CD4-positive, alpha-beta T cell (primary cell): ENCODE data around the gene PDZRN4. TPM values are rescaled to one million over a fixed set of nuclear protein-coding genes. Genes with fewer than 3 reads are reported as not detected.

Experiments used
- ATAC-seq: fragments of 200-7000 bp; cut with Tn5 transposase; one replicate; pipeline ENCODE4 v1.10.0; 2022; ENCODE audit warnings: mild to moderate bottlenecking; ENCODE audit not compliant: poor library complexity
- CTCF ChIA-PET: fragments of 350-600 bp; sonication (Branson Sonifier 250); formaldehyde crosslinking; loops from one replicate; lab custom pipeline; 2021; ENCODE audit warnings: antibody characterized with exemption, inconsistent platforms; lab: Charles Lee
- POLR2A ChIA-PET: fragments of 350-600 bp; sonication (Branson Sonifier 250); formaldehyde crosslinking; loops from one replicate; lab custom pipeline; 2021; ENCODE audit warnings: antibody characterized with exemption, inconsistent platforms; lab: Charles Lee
- DNase-seq, 14 experiments: peaks; one replicate each; pipeline ENCODE4 v3.0.0-alpha.2; 2013 to 2020; ENCODE audit warnings: mixed read lengths in 2 of 14
- H3K27ac ChIP-seq, 2 donors: one replicate each; pipeline versions ENCODE4 v1.5.1 to v1.7.0; 2013; ENCODE audit warnings: low read length in 2 of 2, low read depth in 1 of 2, mild to moderate bottlenecking in 1 of 2
- H3K27me3 ChIP-seq, 2 experiments: 1 replicate in 1 of 2; 2 replicates in 1 of 2; pipeline versions ENCODE4 v1.6.1 to v1.7.0; 2013; ENCODE audit warnings: low read length in 2 of 2, control low read depth in 1 of 2, mild to moderate bottlenecking in 1 of 2, moderate library complexity in 1 of 2; ENCODE audit not compliant: insufficient read depth in 2 of 2, control insufficient read depth in 1 of 2
- H3K36me3 ChIP-seq: one replicate; pipeline ENCODE4 v1.6.1; 2013; ENCODE audit warnings: low read length, control low read depth; ENCODE audit not compliant: insufficient read depth
- H3K4me1 ChIP-seq: one replicate; pipeline ENCODE4 v1.6.1; 2013; ENCODE audit warnings: low read length, control low read depth; ENCODE audit not compliant: insufficient read depth
- H3K4me3 ChIP-seq: one replicate; pipeline ENCODE4 v1.5.1; 2013; ENCODE audit warnings: mild to moderate bottlenecking, low read length, moderate library complexity
- H3K9me3 ChIP-seq, 2 experiments: 1 replicate in 1 of 2; 2 replicates in 1 of 2; pipeline versions ENCODE4 v1.6.1 to v1.7.0; 2013; ENCODE audit warnings: low read length in 2 of 2, mild to moderate bottlenecking in 2 of 2, control low read depth in 1 of 2, moderate library complexity in 1 of 2; ENCODE audit not compliant: control insufficient read depth in 1 of 2, insufficient read depth in 1 of 2
- H3K27ac Mint-ChIP-seq: one replicate; pipeline ENCODE4 v1.8.0; 2020; ENCODE audit warnings: mixed read lengths
- H3K27me3 Mint-ChIP-seq: one replicate; pipeline ENCODE4 v1.8.0; 2021; ENCODE audit warnings: mixed read lengths
- H3K36me3 Mint-ChIP-seq: one replicate; pipeline ENCODE4 v1.8.0; 2021; ENCODE audit warnings: low read depth, mixed read lengths
- H3K4me1 Mint-ChIP-seq: one replicate; pipeline ENCODE4 v1.8.0; 2021; ENCODE audit warnings: low read depth, mixed read lengths
- H3K4me3 Mint-ChIP-seq: one replicate; pipeline ENCODE4 v1.8.0; 2020; ENCODE audit warnings: mild to moderate bottlenecking, mixed read lengths
- H3K9me3 Mint-ChIP-seq: one replicate; pipeline ENCODE4 v1.8.0; 2020; ENCODE audit warnings: mixed read lengths
- CTCF ChIP-seq: fragments of 200-600 bp; IDR thresholded peaks from one replicate; pipeline ENCODE4 v1.8.0; 2022; ENCODE audit warnings: antibody characterized with exemption, mild to moderate bottlenecking
- intact Hi-C, 2 experiments: fragments of 100-400 bp; cut with DNase I in 1 of 2; cut with micrococcal nuclease in 1 of 2; formaldehyde crosslinking; loops; one replicate each; pipeline versions ENCODE4 v1.15.1 to v1.9.0; 2023 to 2025; cut with DNase I, micrococcal nuclease
- total RNA-seq, 174 experiments: library from RNA in 2 of 174; stranded (reverse) in 2 of 174; gene quantifications; one replicate each; pipeline ENCODE4 v1.2.3 and lab custom pipeline; 2021 to 2026

PDZRN4 gene
- total RNA-seq, 2 experiments from 2014 or later: not detected

DNA sequence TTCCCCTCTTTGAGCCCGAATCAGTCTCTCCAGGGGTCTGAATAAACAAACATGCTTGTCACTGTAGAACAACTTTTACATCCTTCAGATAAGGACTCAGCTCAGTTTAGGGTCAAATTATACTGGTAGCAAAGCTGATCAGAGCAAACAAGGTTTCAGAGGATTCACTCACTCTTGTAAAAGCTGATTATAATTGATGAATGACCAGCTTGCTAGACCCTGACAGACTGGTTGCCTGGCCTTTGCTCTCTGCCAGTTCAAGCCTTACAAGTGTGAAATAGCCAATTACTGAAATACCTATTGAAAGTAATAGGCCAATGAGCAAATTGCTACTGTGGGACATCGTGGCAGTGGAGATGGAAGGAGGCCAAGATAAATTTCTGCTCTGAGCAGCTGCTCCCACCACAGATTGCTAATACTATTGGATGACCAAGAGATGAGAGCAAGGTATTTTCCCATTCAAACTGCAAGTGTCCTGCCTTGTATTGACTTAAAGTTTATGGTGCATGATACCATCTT, 177.6 kb downstream of the PDZRN4 start:
- no peak overlapping the region for H3K4me3 ChIP-seq
- Mint-ChIP-seq H3K27me3 (no peaks in the 10 kb centered on the region), H3K4me1 (no peaks in the 10 kb centered on the region), H3K9me3 (no peaks in the 10 kb centered on the region), H3K36me3 (no peaks in the 10 kb centered on the region), H3K27ac (no peak overlapping the region), H3K4me3 (no peak overlapping the region)
- CTCF ChIA-PET: no interaction called here
- POLR2A ChIA-PET: no interaction called here
- no peak overlapping the region for H3K27ac ChIP-seq
- H3K27me3 ChIP-seq: no peaks in the 10 kb centered on the region
- DNase-seq: no peak
- H3K4me1 ChIP-seq: no peaks in the 10 kb centered on the region
- no peak for TF ChIP-seq CTCF
- H3K9me3 ChIP-seq: no peaks in the 10 kb centered on the region
- intact Hi-C loops: no loop called here
- ATAC-seq: no peak
- no peaks in the 10 kb centered on the region for H3K36me3 ChIP-seq

- Histone ChIP-seq H3K4me3 (no peak overlapping the region), H3K27me3 (no peaks in the 10 kb centered on the region), H3K4me1 (no peaks in the 10 kb centered on the region), H3K9me3 (no peaks in the 10 kb centered on the region), H3K36me3 (no peaks in the 10 kb centered on the region), H3K27ac (no peak overlapping the region)
- no peaks in the 10 kb centered on the region for H3K27me3 Mint-ChIP-seq
- no peak overlapping the region for H3K4me3 Mint-ChIP-seq
- H3K4me1 Mint-ChIP-seq: no peaks in the 10 kb centered on the region
- H3K9me3 Mint-ChIP-seq: peaks cover 4% of the 10 kb centered on the region
- intact Hi-C loops: no loop called here
- POLR2A ChIA-PET: no interaction called here
- no peak for TF ChIP-seq CTCF
- CTCF ChIA-PET: interaction anchor here (1.5 kb wide), 1 partner anchor 8 kb away, joined by 3 read pairs; no protein-coding TSS in a partner anchor
- DNase-seq (no peak), ATAC-seq (no peak)
- H3K27ac Mint-ChIP-seq: no peak overlapping the region
- no peaks in the 10 kb centered on the region for H3K36me3 Mint-ChIP-seq
Measured at GRCh38 chr12:41367726-41368405, 179.7 kb downstream of the PDZRN4 start.

DNA sequence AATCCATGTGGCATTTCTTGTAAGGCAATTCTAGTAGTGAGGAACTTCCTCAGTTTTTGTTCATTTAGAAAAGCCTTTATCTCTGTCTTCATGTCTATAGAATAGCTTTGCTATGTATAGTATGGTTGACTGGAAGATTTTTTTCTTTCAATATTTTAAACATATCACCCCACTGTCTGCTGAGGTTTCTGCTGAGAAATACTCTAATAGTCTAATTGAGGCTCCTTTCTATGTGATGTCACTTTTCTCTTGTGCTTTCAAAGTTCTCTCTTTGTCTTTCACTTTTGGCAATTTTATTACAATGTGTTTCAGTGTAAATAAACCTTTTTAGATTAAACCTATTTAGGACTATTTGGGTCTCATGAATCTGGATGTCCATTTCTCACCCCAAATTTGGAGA, 192.8 kb downstream of the PDZRN4 start:
- no peak overlapping the region for H3K4me3 ChIP-seq
- Mint-ChIP-seq H3K4me3 (no peak overlapping the region), H3K27me3 (no peaks in the 10 kb centered on the region), H3K9me3 (peaks cover 11% of the 10 kb centered on the region), H3K36me3 (no peaks in the 10 kb centered on the region), H3K4me1 (no peaks in the 10 kb centered on the region), H3K27ac (no peak overlapping the region)
- intact Hi-C loops: no loop called here
- H3K27ac ChIP-seq: no peak overlapping the region
- no peaks in the 10 kb centered on the region for H3K27me3 ChIP-seq
- ChIA-PET CTCF (no interaction called here), POLR2A (no interaction called here)
- no peak for TF ChIP-seq CTCF
- H3K36me3 ChIP-seq: no peaks in the 10 kb centered on the region
- no peak for ATAC-seq
- H3K4me1 ChIP-seq: no peaks in the 10 kb centered on the region
- H3K9me3 ChIP-seq: peaks cover 0 to 4% of the 10 kb centered on the region in 2 experiments
- no peak for DNase-seq
